Keratinocyte (primary cell): Measurements from ENCODE around the gene CHRNA1. TPM values are rescaled to one million over a fixed set of nuclear protein-coding genes. Genes with fewer than 3 reads are reported as not detected.

Experiments
- DNase-seq: peaks from one replicate; pipeline ENCODE4 v3.0.0-alpha.2; 2011; ENCODE audit warnings: low read depth, missing footprints, low spot score
- FAIRE-seq: peaks from 2 replicates; lab custom pipeline; 2011; peaks lifted over from hg19 to GRCh38; lab: Jason Lieb, UNC
- H2AFZ ChIP-seq: 2 replicates; pipeline ENCODE4 v1.6.0; 2012; ENCODE audit warnings: low read length, control low read depth, inconsistent platforms; ENCODE audit not compliant: control insufficient read depth
- H3K27ac ChIP-seq: 2 replicates; pipeline ENCODE4 v1.5.1; 2011; ENCODE audit warnings: low read length; ENCODE audit not compliant: control insufficient read depth, insufficient read depth
- H3K27me3 ChIP-seq: 3 replicates; pipeline ENCODE4 v1.6.0; 2011; ENCODE audit warnings: low read length; ENCODE audit not compliant: control insufficient read depth, insufficient read depth; ENCODE audit errors: extremely low read depth
- H3K36me3 ChIP-seq, 2 experiments: 2 replicates in 1 of 2; 3 replicates in 1 of 2; pipeline ENCODE4 v1.5.1; 2011; ENCODE audit warnings: low read length in 2 of 2, mild to moderate bottlenecking in 1 of 2; ENCODE audit not compliant: control insufficient read depth in 2 of 2, insufficient read depth in 2 of 2; ENCODE audit errors: extremely low read depth in 1 of 2
- H3K4me1 ChIP-seq: 3 replicates; pipeline ENCODE4 v1.5.1; 2011; ENCODE audit warnings: low read length; ENCODE audit not compliant: control insufficient read depth, insufficient read depth; ENCODE audit errors: extremely low read depth
- H3K4me2 ChIP-seq: 3 replicates; pipeline ENCODE4 v1.6.0; 2011; ENCODE audit warnings: low read depth, low read length; ENCODE audit not compliant: control insufficient read depth, insufficient read depth; ENCODE audit errors: extremely low read depth
- H3K4me3 ChIP-seq, 3 experiments: fragments of 200-600 bp in 1 of 3; sonication (generic) in 1 of 3; 2 replicates in 2 of 3; 3 replicates in 1 of 3; pipeline ENCODE4 v1.5.1; 2011 to 2016; ENCODE audit warnings: low read length in 3 of 3, mild to moderate bottlenecking in 3 of 3, control low read depth in 2 of 3, inconsistent platforms in 1 of 3, low read depth in 1 of 3, mixed read lengths in 1 of 3, mixed run types in 1 of 3, moderate library complexity in 1 of 3; ENCODE audit not compliant: control insufficient read depth in 2 of 3, insufficient read depth in 2 of 3; ENCODE audit errors: extremely low read depth in 1 of 3
- H3K79me2 ChIP-seq: 2 replicates; pipeline ENCODE4 v1.6.0; 2012; ENCODE audit warnings: low read length; ENCODE audit not compliant: control insufficient read depth, insufficient read depth
- H3K9ac ChIP-seq: 3 replicates; pipeline ENCODE4 v1.6.0; 2011; ENCODE audit warnings: low read length; ENCODE audit not compliant: control insufficient read depth, insufficient read depth; ENCODE audit errors: extremely low read depth
- H3K9me1 ChIP-seq: 3 replicates; pipeline ENCODE4 v1.6.0; 2011; ENCODE audit warnings: low read length; ENCODE audit not compliant: control insufficient read depth, insufficient read depth; ENCODE audit errors: extremely low read depth
- H3K9me3 ChIP-seq: 2 replicates; pipeline ENCODE4 v1.5.1; 2012; ENCODE audit warnings: low read depth, low read length; ENCODE audit not compliant: control insufficient read depth
- H4K20me1 ChIP-seq: 3 replicates; pipeline ENCODE4 v1.6.0; 2011; ENCODE audit warnings: low read length; ENCODE audit not compliant: control insufficient read depth, insufficient read depth; ENCODE audit errors: extremely low read depth
- CTCF ChIP-seq, 3 experiments: IDR thresholded peaks in 1 of 3; conservative IDR thresholded peaks in 1 of 3; optimal IDR thresholded peaks in 1 of 3; 2 replicates in 2 of 3; 3 replicates in 1 of 3; pipeline versions ENCODE3 to v1.5.1; 2011; ENCODE audit warnings: low read length in 3 of 3, mild to moderate bottlenecking in 3 of 3, moderate library complexity in 2 of 3, control low read depth in 1 of 3, inconsistent platforms in 1 of 3; ENCODE audit not compliant: insufficient read depth in 2 of 3; ENCODE audit errors: extremely low read depth in 1 of 3
- EZH2 ChIP-seq: IDR thresholded peaks from one replicate; pipeline ENCODE4 v1.6.1; 2012; ENCODE audit warnings: inconsistent platforms, mild to moderate bottlenecking, low read length, moderate library complexity
- dilution Hi-C: fragments of 300-500 bp; cut with MboI; formaldehyde crosslinking; loops from one replicate; pipeline ENCODE4 v1.7.0; 2020; ENCODE audit warnings: low sequenced_read_pairs; ENCODE audit not compliant: extremely low pct_ligation_motif_present
- polyA plus RNA-seq, 5 experiments: library from polyadenylated mRNA; depleted of rRNA in 3 of 5; stranded (reverse) in 3 of 5; stranded (forward) in 1 of 5; unstranded in 1 of 5; fragments of >200 nt; gene quantifications; 1 replicate in 1 of 5; 2 replicates in 3 of 5; 3 replicates in 1 of 5; pipeline versions ENCODE4 v1.2.1 to v1.2.3, GENCODE V29; 2011 to 2012; ENCODE audit warnings: missing spikeins in 2 of 5, low read depth in 1 of 5, low replicate concordance in 1 of 5

Gene CHRNA1
- polyA plus RNA-seq, 1 donor (not counting 4 experiments of a cell fraction or from before 2014, with no cell fraction given), result not detected

- Histone ChIP-seq H3K27ac (no peak overlapping the region), H3K9me1 (no peaks in the 10 kb centered on the region), H4K20me1 (no peaks in the 10 kb centered on the region), H3K9ac (no peak overlapping the region), H3K4me3 (no peak overlapping the region), H3K27me3 (no peaks in the 10 kb centered on the region), H3K4me2 (no peak overlapping the region), H3K79me2 (no peaks in the 10 kb centered on the region), H3K36me3 (no peaks in the 10 kb centered on the region), H3K4me1 (peaks cover 6% of the 10 kb centered on the region), H2AFZ (no peak overlapping the region), H3K9me3 (no peaks in the 10 kb centered on the region)
- TF ChIP-seq EZH2, result no peak
- TF ChIP-seq CTCF (optimal IDR thresholded peaks at IDR 0.05 in 1 of 3, IDR thresholded peaks at IDR 0.05 in 1 of 3, conservative IDR thresholded peaks at IDR 0.05 in 1 of 3; ENCODE audit: extremely low read depth in 1 of 3, insufficient read depth in 2 of 3, low read length in 3 of 3), result no peak
- dilution Hi-C loops, result no loop called here
- FAIRE-seq, result no peak
- DNase-seq, result no peak
Measured at GRCh38 chr2:174779361-174779928, 15.2 kb upstream of the CHRNA1 start.

- Histone ChIP-seq H4K20me1 (no peaks in the 10 kb centered on the region), H3K79me2 (no peaks in the 10 kb centered on the region), H3K4me2 (no peak overlapping the region), H2AFZ (no peak overlapping the region), H3K9me1 (no peaks in the 10 kb centered on the region), H3K9me3 (no peaks in the 10 kb centered on the region), H3K4me3 (no peak overlapping the region), H3K36me3 (no peaks in the 10 kb centered on the region), H3K4me1 (peaks cover 6% of the 10 kb centered on the region), H3K9ac (no peak overlapping the region), H3K27me3 (no peaks in the 10 kb centered on the region), H3K27ac (no peak overlapping the region)
- no peak for TF ChIP-seq EZH2
- no peak for TF ChIP-seq CTCF (optimal IDR thresholded peaks at IDR 0.05 in 1 of 3, IDR thresholded peaks at IDR 0.05 in 1 of 3, conservative IDR thresholded peaks at IDR 0.05 in 1 of 3; ENCODE audit: extremely low read depth in 1 of 3, insufficient read depth in 2 of 3, low read length in 3 of 3)
- FAIRE-seq (no peak), DNase-seq (no peak)
- dilution Hi-C loops, result no loop called here
Measured at GRCh38 chr2:174778085-174778981, 14.1 kb upstream of the CHRNA1 start.
